SK-MEL-5 (cell line): ENCODE results near the gene VPS51. TPM values are rescaled to one million over a fixed set of nuclear protein-coding genes. Genes with fewer than 3 reads are reported as not detected.

Experiments used
- DNase-seq: peaks from one replicate; pipeline ENCODE4 v3.0.0-alpha.2; 2016; ENCODE audit warnings: low read depth, low spot score
- in situ Hi-C: cut with HindIII; loops from 2 replicates; pipeline ENCODE4 v1.10.0; 2016; ENCODE audit warnings: low sequenced_read_pairs, high pct_unique_total_duplicates, low pct_unique_long_range_greater_than_20kb
- total RNA-seq: library from RNA; depleted of rRNA; stranded (reverse); fragments of >200 nt; shearing (Covaris generic); gene quantifications from 2 replicates; pipeline ENCODE4 v1.2.3, GENCODE V29; 2014

Gene VPS51
- total RNA-seq, 1 experiment from 2014 or later, result 92.9 TPM

- in situ Hi-C loops, result no loop called here
- DNase-seq, result no peak
These were observed 29.2 kb upstream of the VPS51 start for GRCh38 chr11:65066805-65067291.

DNA sequence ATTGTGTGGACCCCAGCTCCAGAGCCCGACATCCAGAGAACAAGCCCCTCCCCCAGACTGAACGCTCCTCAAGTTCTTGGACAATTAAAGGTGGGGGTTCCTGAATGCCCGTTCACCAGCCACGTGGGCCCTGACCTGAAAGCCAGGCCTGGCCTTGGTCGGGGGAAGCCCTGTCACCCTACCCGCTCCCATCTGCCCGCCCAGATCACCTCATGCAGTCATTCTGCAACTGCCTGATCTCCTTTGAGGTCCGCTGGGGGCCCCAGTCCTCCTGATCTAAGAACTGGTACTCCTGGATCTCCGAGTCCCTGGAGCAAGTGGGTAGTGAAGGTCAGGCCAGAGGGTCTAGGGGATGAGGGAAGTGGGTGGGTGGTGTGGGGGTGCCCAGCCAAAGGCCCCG is 28.6 kb upstream of the VPS51 start:
- DNase-seq, result no peak
- in situ Hi-C loops, result no loop called here

DNA sequence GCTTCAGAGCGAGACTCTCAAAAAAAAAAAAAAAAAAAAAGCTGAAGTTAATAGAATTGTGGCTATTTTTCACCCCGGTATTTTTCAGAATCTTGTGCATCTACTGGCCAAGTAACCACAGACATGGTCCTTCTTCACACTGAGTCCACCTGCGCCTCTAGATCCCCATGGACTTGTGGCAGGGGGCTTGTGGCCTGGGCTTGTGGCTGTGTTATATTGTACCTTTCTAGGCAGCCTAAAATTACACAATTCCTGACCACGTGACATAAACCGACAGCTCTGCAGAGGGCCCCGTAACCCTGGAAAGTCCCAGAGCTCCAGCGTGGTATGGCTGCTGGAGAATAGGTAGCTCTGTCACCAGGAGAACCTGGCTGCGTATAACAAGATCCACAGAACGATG is 26.8 kb upstream of the VPS51 start:
- in situ Hi-C loops, result no loop called here
- DNase-seq, result no peak

GRCh38 chr11:65071907-65072630 is 23.9 kb upstream of the VPS51 start:
- in situ Hi-C loops, result no loop called here
- DNase-seq, result no peak

DNA sequence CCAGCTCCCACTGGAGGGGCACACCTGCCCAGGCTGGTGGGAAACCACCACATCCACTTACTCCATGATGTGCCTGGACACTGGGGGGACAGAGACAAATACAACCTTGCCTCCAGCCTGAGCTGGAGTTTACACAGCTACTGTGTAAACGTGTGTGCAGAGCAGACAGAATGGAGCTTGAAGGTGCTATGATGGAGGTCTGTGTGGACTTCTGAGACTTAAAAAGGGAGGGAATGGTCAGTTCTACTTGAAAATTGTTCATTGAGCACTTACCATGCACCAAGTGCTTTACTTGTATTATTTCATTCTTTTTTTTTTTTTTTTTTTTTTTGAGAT is 23.4 kb upstream of the VPS51 start:
- DNase-seq, result no peak
- in situ Hi-C loops, result no loop called here

DNA sequence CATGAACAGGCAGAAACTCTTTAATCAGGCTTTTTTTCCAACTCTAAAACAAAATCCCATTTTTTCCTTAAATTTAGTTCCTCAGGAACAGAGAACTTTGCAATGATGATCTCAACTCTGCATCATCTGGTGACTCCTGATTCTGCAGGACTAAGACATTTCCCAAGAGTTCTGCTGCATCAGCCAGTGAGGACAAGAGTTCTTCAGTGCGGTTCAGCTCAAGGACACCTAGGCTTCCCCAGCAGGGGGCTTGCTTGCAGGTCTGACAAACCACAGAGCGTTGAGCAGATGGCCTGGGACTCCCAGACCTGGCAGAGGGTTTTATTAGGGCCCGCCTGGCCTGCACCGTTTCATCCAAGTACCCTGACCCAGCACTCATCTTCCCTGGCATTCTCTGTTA is 18.6 kb upstream of the VPS51 start:
- in situ Hi-C loops, result no loop called here
- DNase-seq, result no peak

GRCh38 chr11:65078151-65078550 is 17.9 kb upstream of the VPS51 start:
- peak; percentile 56 for DNase-seq
- in situ Hi-C loops, result no loop called here

GRCh38 chr11:65078786-65079342 is 17.1 kb upstream of the VPS51 start:
- in situ Hi-C loops, result no loop called here
- no peak for DNase-seq

- in situ Hi-C loops, result no loop called here
- DNase-seq, result no peak
These were observed 12.7 kb upstream of the VPS51 start for GRCh38 chr11:65083134-65083833.

- in situ Hi-C loops, result no loop called here
- DNase-seq, result peak; percentile 91
These were observed 12.0 kb upstream of the VPS51 start, which contains the start of the genes CDCA5 and ZFPL1 for GRCh38 chr11:65083834-65084597. CDCA5 (minus strand) TSS chr11:65084040; CDS start chr11:65083978, 62 bp downstream. ZFPL1 (plus strand) TSS chr11:65084222; CDS start chr11:65084699, 477 bp downstream.

DNA sequence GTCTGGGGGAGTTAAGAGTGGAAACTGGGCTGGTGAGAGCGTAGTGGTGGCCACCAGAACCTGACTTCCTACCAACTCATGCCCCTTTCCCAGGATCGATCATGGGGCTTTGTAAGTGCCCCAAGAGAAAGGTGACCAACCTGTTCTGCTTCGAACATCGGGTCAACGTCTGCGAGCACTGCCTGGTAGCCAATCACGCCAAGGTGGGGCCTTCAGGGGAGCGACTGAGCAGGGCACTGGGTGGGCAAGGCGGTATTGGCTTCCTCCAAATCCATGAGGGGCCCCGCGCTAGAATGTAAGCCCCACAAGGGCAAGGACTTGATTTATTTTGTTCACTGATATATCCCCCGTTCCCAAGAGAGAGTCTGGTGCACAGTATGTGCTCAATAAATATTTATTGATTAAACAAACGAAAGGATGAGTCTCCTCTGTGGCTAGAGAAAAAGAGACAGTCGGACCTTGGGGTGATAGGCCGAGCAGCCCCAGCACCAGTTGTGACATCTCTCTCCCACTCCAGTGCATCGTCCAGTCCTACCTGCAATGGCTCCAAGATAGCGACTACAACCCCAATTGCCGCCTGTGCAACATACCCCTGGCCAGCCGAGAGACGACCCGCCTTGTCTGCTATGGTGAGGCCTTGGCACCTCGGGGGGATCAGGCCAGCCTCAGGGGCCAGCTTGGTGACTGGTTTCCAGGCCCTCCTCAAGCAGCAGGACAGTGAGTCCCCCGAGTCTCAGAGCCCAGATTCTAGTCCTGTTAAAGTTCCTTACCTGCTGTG is 11.2 kb upstream of the VPS51 start:
- DNase-seq, result no peak
- in situ Hi-C loops, result no loop called here

- no peak for DNase-seq
- in situ Hi-C loops, result no loop called here
These were observed 10.6 kb upstream of the VPS51 start for GRCh38 chr11:65085446-65085845.

DNA sequence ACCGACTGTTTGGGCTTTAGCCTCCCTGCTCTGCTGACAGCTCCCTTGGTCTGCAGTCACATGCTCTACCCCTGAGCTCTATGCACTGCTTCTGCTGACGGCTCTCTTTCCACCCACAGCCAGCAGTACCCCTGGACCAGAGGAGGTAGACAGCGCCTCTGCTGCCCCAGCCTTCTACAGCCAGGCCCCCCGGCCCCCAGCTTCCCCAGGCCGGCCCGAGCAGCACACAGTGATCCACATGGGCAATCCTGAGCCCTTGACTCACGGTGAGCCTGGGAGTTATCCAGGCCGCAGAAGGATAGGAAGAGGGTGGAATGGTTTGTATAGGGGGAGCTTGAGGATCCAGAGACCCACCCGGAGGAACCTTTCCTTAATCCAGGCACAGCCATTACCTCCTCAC is 9.2 kb upstream of the VPS51 start:
- no peak for DNase-seq
- in situ Hi-C loops, result no loop called here

- in situ Hi-C loops, result no loop called here
These were observed 8.8 kb upstream of the VPS51 start for GRCh38 chr11:65087216-65087615.

DNA sequence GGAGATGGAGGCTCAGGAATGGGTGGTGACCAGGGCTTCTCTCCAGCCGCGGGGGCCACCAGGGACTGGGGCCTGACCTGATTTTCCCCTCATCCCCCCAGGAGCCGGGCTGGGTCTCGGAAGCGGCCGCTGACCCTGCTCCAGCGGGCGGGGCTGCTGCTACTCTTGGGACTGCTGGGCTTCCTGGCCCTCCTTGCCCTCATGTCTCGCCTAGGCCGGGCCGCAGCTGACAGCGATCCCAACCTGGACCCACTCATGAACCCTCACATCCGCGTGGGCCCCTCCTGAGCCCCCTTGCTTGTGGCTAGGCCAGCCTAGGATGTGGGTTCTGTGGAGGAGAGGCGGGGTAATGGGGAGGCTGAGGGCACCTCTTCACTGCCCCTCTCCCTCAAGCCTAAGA is 8.2 kb upstream of the VPS51 start:
- no peak for DNase-seq
- in situ Hi-C loops, result no loop called here

More at GRCh38 chr11:65087216-65087615, 8.8 kb upstream of the VPS51 start:
- no peak for DNase-seq

DNA sequence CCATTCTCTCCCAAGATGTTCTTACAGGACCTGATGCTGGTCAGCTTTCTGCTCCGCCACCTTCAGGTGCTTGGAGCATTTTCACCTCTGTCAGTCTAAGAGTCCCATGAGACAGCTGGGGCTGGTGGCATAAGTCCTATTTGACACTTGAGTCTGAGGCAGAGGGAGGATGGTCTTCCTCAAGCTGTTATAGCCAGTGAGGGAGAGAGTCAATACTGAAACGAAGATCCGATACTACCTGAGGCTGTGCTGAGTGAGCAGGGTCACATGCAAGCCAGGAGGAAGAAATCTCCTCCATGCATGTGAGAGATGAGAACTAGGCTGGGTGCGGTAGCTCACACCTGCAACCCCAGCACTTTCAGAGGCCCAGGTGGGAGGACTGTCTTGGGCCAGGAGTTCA is 6.4 kb upstream of the VPS51 start:
- in situ Hi-C loops, result no loop called here

DNA sequence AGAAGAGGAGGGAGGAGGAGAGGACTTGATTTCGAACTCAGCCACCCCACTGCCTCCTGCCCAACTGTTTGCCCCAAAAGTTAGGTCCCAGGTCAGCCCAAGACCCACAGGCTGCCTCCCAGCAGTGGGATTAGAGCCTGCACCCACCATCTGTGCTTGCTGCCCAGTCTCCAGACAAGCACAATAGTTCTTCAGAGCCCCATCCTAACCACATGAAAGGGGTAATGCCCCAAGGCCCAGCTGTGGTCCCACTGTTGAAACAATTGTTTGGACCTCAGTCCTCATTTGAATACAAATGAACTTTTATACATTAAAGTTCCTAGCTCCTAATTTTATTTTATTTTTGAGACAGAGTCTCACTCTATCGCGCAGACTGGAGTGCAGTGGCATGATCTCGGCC is 5.4 kb upstream of the VPS51 start:
- DNase-seq, result no peak
- in situ Hi-C loops, result no loop called here

More for the DNA sequence above, 6.4 kb upstream of the VPS51 start:
- DNase-seq, result no peak
